GM23338 (cell line): ENCODE results near the gene RMND1. TPM values are rescaled to one million over a fixed set of nuclear protein-coding genes. Genes with fewer than 3 reads are reported as not detected.

Source experiments
- CREB1 ChIP-seq: fragments of 250-450 bp; sonication (Bioruptor Pico); IDR thresholded peaks from 2 replicates; pipeline ENCODE4 v1.5.0; 2020; ENCODE audit warnings: low read depth, mild to moderate bottlenecking, moderate library complexity
- JUNB ChIP-seq: IDR thresholded peaks from one replicate; pipeline ENCODE4 v1.6.1; 2016; ENCODE audit warnings: antibody characterized with exemption; ENCODE audit not compliant: unreplicated experiment
- STAT1 ChIP-seq: IDR thresholded peaks from one replicate; pipeline ENCODE4 v1.6.1; 2016; ENCODE audit warnings: antibody characterized with exemption; ENCODE audit not compliant: unreplicated experiment
- ZNF114 ChIP-seq: fragments of 250-450 bp; sonication (Bioruptor Pico); IDR thresholded peaks from 2 replicates; pipeline ENCODE4 v1.5.0; 2020; ENCODE audit warnings: mild to moderate bottlenecking, moderate library complexity
- ZNF331 ChIP-seq: fragments of 250-450 bp; sonication (Bioruptor Pico); IDR thresholded peaks from 2 replicates; pipeline ENCODE4 v1.5.0; 2020; ENCODE audit warnings: low read depth, mild to moderate bottlenecking, moderate library complexity
- polyA plus RNA-seq: library from polyadenylated mRNA; unstranded; fragments of >200 nt; fragmentation: Nextera tagmentation; extraction: Ambion mirVana; gene quantifications from 2 replicates; pipeline ENCODE4 v1.2.1, GENCODE V29; 2016
- total RNA-seq: library from RNA; depleted of rRNA; stranded (reverse); fragments of >200 nt; shearing (Covaris generic); gene quantifications from 2 replicates; pipeline ENCODE4 v1.2.3, GENCODE V29; 2014
- TF ChIP-seq, protein P1 (sequence below): fragments of 250-450 bp; sonication (Bioruptor Pico); IDR thresholded peaks from 2 replicates; pipeline ENCODE4 v1.5.0; 2020; ENCODE audit warnings: mild to moderate bottlenecking, moderate library complexity
- TF ChIP-seq, protein P2 (sequence below): IDR thresholded peaks from 2 replicates; pipeline ENCODE4 v1.6.1; 2016; ENCODE audit warnings: antibody characterized with exemption
- TF ChIP-seq, protein P3 (sequence below), 2 experiments: fragments of 200-600 bp in 1 of 2; sonication (generic) in 1 of 2; conservative IDR thresholded peaks; 2 replicates each; pipeline versions ENCODE4 v1.5.1 to v1.6.1; 2016 to 2017; ENCODE audit warnings: antibody characterized with exemption in 2 of 2, low read depth in 2 of 2, mild to moderate bottlenecking in 2 of 2, moderate library complexity in 1 of 2

The RMND1 gene
- total and polyA plus RNA-seq, 2 experiments from 2014 or later = 27.5 to 34.4 TPM

DNA sequence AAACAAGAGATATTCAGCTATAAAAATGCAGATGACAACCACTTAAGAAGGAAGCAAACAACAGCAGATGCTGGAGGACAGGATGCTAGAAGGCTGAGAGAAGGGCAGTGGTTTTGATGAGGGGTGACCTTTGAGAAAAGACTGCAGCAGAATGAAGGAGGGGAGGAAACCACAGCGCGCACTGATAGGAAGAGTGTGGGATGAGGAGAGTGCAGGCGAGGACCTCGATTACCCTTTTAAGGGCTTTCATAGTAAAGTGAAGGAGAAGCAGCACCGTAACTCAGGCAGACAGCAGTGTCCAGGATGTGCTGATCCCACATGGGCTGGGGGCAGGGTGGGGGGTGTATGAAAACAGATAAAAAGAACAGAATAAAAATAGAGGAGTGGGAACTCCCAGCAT lies 79.8 kb downstream of the RMND1 start (continued):
- TF ChIP-seq, protein P1, sequence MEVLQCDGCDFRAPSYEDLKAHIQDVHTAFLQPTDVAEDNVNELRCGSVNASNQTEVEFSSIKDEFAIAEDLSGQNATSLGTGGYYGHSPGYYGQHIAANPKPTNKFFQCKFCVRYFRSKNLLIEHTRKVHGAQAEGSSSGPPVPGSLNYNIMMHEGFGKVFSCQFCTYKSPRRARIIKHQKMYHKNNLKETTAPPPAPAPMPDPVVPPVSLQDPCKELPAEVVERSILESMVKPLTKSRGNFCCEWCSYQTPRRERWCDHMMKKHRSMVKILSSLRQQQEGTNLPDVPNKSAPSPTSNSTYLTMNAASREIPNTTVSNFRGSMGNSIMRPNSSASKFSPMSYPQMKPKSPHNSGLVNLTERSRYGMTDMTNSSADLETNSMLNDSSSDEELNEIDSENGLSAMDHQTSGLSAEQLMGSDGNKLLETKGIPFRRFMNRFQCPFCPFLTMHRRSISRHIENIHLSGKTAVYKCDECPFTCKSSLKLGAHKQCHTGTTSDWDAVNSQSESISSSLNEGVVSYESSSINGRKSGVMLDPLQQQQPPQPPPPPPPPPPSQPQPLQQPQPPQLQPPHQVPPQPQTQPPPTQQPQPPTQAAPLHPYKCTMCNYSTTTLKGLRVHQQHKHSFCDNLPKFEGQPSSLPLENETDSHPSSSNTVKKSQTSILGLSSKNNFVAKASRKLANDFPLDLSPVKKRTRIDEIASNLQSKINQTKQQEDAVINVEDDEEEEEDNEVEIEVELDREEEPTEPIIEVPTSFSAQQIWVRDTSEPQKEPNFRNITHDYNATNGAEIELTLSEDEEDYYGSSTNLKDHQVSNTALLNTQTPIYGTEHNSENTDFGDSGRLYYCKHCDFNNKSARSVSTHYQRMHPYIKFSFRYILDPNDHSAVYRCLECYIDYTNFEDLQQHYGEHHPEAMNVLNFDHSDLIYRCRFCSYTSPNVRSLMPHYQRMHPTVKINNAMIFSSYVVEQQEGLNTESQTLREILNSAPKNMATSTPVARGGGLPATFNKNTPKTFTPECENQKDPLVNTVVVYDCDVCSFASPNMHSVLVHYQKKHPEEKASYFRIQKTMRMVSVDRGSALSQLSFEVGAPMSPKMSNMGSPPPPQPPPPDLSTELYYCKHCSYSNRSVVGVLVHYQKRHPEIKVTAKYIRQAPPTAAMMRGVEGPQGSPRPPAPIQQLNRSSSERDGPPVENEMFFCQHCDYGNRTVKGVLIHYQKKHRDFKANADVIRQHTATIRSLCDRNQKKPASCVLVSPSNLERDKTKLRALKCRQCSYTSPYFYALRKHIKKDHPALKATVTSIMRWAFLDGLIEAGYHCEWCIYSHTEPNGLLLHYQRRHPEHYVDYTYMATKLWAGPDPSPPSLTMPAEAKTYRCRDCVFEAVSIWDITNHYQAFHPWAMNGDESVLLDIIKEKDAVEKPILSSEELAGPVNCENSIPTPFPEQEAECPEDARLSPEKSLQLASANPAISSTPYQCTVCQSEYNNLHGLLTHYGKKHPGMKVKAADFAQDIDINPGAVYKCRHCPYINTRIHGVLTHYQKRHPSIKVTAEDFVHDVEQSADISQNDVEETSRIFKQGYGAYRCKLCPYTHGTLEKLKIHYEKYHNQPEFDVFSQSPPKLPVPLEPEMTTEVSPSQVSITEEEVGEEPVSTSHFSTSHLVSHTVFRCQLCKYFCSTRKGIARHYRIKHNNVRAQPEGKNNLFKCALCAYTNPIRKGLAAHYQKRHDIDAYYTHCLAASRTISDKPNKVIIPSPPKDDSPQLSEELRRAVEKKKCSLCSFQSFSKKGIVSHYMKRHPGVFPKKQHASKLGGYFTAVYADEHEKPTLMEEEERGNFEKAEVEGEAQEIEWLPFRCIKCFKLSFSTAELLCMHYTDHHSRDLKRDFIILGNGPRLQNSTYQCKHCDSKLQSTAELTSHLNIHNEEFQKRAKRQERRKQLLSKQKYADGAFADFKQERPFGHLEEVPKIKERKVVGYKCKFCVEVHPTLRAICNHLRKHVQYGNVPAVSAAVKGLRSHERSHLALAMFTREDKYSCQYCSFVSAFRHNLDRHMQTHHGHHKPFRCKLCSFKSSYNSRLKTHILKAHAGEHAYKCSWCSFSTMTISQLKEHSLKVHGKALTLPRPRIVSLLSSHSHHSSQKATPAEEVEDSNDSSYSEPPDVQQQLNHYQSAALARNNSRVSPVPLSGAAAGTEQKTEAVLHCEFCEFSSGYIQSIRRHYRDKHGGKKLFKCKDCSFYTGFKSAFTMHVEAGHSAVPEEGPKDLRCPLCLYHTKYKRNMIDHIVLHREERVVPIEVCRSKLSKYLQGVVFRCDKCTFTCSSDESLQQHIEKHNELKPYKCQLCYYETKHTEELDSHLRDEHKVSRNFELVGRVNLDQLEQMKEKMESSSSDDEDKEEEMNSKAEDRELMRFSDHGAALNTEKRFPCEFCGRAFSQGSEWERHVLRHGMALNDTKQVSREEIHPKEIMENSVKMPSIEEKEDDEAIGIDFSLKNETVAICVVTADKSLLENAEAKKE (CRISPR knock-in tag) = no peak
- TF ChIP-seq, protein P2, sequence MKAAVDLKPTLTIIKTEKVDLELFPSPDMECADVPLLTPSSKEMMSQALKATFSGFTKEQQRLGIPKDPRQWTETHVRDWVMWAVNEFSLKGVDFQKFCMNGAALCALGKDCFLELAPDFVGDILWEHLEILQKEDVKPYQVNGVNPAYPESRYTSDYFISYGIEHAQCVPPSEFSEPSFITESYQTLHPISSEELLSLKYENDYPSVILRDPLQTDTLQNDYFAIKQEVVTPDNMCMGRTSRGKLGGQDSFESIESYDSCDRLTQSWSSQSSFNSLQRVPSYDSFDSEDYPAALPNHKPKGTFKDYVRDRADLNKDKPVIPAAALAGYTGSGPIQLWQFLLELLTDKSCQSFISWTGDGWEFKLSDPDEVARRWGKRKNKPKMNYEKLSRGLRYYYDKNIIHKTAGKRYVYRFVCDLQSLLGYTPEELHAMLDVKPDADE = no peak
- TF ChIP-seq, protein P3, sequence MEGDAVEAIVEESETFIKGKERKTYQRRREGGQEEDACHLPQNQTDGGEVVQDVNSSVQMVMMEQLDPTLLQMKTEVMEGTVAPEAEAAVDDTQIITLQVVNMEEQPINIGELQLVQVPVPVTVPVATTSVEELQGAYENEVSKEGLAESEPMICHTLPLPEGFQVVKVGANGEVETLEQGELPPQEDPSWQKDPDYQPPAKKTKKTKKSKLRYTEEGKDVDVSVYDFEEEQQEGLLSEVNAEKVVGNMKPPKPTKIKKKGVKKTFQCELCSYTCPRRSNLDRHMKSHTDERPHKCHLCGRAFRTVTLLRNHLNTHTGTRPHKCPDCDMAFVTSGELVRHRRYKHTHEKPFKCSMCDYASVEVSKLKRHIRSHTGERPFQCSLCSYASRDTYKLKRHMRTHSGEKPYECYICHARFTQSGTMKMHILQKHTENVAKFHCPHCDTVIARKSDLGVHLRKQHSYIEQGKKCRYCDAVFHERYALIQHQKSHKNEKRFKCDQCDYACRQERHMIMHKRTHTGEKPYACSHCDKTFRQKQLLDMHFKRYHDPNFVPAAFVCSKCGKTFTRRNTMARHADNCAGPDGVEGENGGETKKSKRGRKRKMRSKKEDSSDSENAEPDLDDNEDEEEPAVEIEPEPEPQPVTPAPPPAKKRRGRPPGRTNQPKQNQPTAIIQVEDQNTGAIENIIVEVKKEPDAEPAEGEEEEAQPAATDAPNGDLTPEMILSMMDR (conservative IDR thresholded peaks at IDR 0.05; ENCODE audit: low read depth in 2 of 2) = no peak
- TF ChIP-seq CREB1 (CRISPR knock-in tag) (no peak), ZNF331 (CRISPR knock-in tag) (no peak), STAT1 (no peak), ZNF114 (CRISPR knock-in tag) (no peak), JUNB (no peak)
